Endothelial cell of umbilical vein (primary cell): ENCODE results near the gene B3GNT3. TPM values are rescaled to one million over a fixed set of nuclear protein-coding genes. Genes with fewer than 3 reads are reported as not detected.

ENCODE experiments used
- BruUV-seq: library from RNA; stranded (reverse); fragments of 400-500 nt; replicated peaks from 2 replicates; lab custom pipeline; 2021; lab: Mats Ljungman, UMichigan
- CTCF ChIA-PET: fragments of 300-600, 350-600 bp; sonication (Branson Sonifier 250); formaldehyde crosslinking; loops from one replicate; lab custom pipeline; 2021; ENCODE audit warnings: antibody characterized with exemption, inconsistent platforms; lab: Charles Lee
- POLR2A ChIA-PET: fragments of 300-600, 350-600 bp; sonication (Branson Sonifier 250); formaldehyde crosslinking; loops from one replicate; lab custom pipeline; 2021; ENCODE audit warnings: antibody characterized with exemption, inconsistent platforms; lab: Charles Lee
- DNase-seq: peaks from one replicate; pipeline ENCODE4 v3.0.0-alpha.2; 2011; ENCODE audit warnings: low read depth, low spot score
- FAIRE-seq: peaks from 2 replicates; lab custom pipeline; 2011; peaks lifted over from hg19 to GRCh38; lab: Jason Lieb, UNC
- H2AFZ ChIP-seq: 2 replicates; pipeline ENCODE4 v1.6.0; 2012; ENCODE audit warnings: low read depth, low read length, control low read depth, inconsistent platforms
- H3K27ac ChIP-seq: 2 replicates; pipeline ENCODE4 v1.5.1; 2011; ENCODE audit warnings: low read depth, mild to moderate bottlenecking, control low read depth, low read length, moderate library complexity; ENCODE audit not compliant: insufficient read depth
- H3K27me3 ChIP-seq, 2 experiments: 2 replicates each; pipeline versions ENCODE4 v1.6.0 to v1.6.1; 2011; ENCODE audit warnings: low read length in 2 of 2, mixed read lengths in 1 of 2; ENCODE audit not compliant: control insufficient read depth in 2 of 2, insufficient read depth in 2 of 2
- H3K36me3 ChIP-seq, 2 experiments: 2 replicates in 1 of 2; 3 replicates in 1 of 2; pipeline ENCODE4 v1.5.1; 2011; ENCODE audit warnings: low read length in 2 of 2, mild to moderate bottlenecking in 1 of 2, moderate library complexity in 1 of 2; ENCODE audit not compliant: control insufficient read depth in 2 of 2, insufficient read depth in 2 of 2; ENCODE audit errors: extremely low read depth in 1 of 2
- H3K4me1 ChIP-seq: 3 replicates; pipeline ENCODE4 v1.5.1; 2011; ENCODE audit warnings: mild to moderate bottlenecking, low read length; ENCODE audit not compliant: control insufficient read depth, insufficient read depth; ENCODE audit errors: extremely low read depth
- H3K4me2 ChIP-seq: 2 replicates; pipeline ENCODE4 v1.6.1; 2011; ENCODE audit warnings: low read length, control low read depth, mixed read lengths; ENCODE audit not compliant: insufficient read depth
- H3K4me3 ChIP-seq, 3 experiments: fragments of 200-600 bp in 1 of 3; sonication (generic), shearing (Covaris generic) in 1 of 3; replicated peaks in 1 of 3; 2 replicates each; pipeline ENCODE4 v1.5.1; 2011 to 2016; ENCODE audit warnings: control low read depth in 3 of 3, low read length in 3 of 3, mild to moderate bottlenecking in 2 of 3, inconsistent platforms in 1 of 3, low read depth in 1 of 3, moderate library complexity in 1 of 3; ENCODE audit not compliant: insufficient read depth in 1 of 3
- H3K79me2 ChIP-seq: 2 replicates; pipeline ENCODE4 v1.6.0; 2012; ENCODE audit warnings: low read length, inconsistent platforms; ENCODE audit not compliant: control insufficient read depth, insufficient read depth
- H3K9ac ChIP-seq: replicated peaks from 2 replicates; pipeline ENCODE3; 2011; ENCODE audit warnings: low read length, control low read depth; ENCODE audit not compliant: insufficient read depth; ENCODE audit errors: extremely low read depth
- H3K9me1 ChIP-seq: replicated peaks from 3 replicates; pipeline ENCODE4 v1.6.0; 2011; ENCODE audit warnings: mild to moderate bottlenecking, low read length; ENCODE audit not compliant: control insufficient read depth, insufficient read depth; ENCODE audit errors: extremely low read depth
- H3K9me3 ChIP-seq: replicated peaks from 2 replicates; pipeline ENCODE4 v1.5.1; 2012; ENCODE audit warnings: low read length, inconsistent platforms; ENCODE audit not compliant: control insufficient read depth, insufficient read depth
- H4K20me1 ChIP-seq: replicated peaks from 2 replicates; pipeline ENCODE3; 2011; ENCODE audit warnings: mild to moderate bottlenecking, low read length; ENCODE audit not compliant: control insufficient read depth, insufficient read depth; ENCODE audit errors: extremely low read depth
- CTCF ChIP-seq, 2 donors: IDR thresholded peaks; 1 replicate in 1 of 2; 2 replicates in 1 of 2; pipeline ENCODE4 v1.5.1; 2011; ENCODE audit warnings: low read length in 2 of 2, mild to moderate bottlenecking in 2 of 2, moderate library complexity in 2 of 2, control low read depth in 1 of 2, inconsistent platforms in 1 of 2, low read depth in 1 of 2; ENCODE audit not compliant: insufficient read depth in 1 of 2; ENCODE audit errors: extremely low read depth in 1 of 2
- EZH2 ChIP-seq: IDR thresholded peaks from 2 replicates; pipeline ENCODE4 v1.6.1; 2012; ENCODE audit warnings: borderline replicate concordance, low read depth, mild to moderate bottlenecking, moderate library complexity, low read length, inconsistent platforms; ENCODE audit not compliant: severe bottlenecking
- FOS ChIP-seq: IDR thresholded peaks from 2 replicates; pipeline ENCODE4 v1.6.1; 2011; ENCODE audit warnings: mild to moderate bottlenecking, low read length, moderate library complexity, borderline replicate concordance; ENCODE audit not compliant: insufficient read depth
- GATA2 ChIP-seq: IDR thresholded peaks from 2 replicates; pipeline ENCODE4 v1.7.0; 2011; ENCODE audit warnings: low read depth, mild to moderate bottlenecking, moderate library complexity, mixed read lengths, low read length; ENCODE audit not compliant: insufficient read length, insufficient read depth
- JUN ChIP-seq: IDR thresholded peaks from 2 replicates; pipeline ENCODE4 v1.6.1; 2011; ENCODE audit warnings: borderline replicate concordance, low read depth; ENCODE audit not compliant: insufficient read length, insufficient read depth
- MAX ChIP-seq: IDR thresholded peaks from 2 replicates; pipeline ENCODE4 v1.6.1; 2011; ENCODE audit not compliant: insufficient read depth, insufficient read length
- MYC ChIP-seq: IDR thresholded peaks from one replicate; pipeline ENCODE4 v1.6.1; 2011; ENCODE audit warnings: mild to moderate bottlenecking, low read depth, low read length
- POLR2A ChIP-seq: IDR thresholded peaks from 2 replicates; pipeline ENCODE4 v1.6.1; 2012; ENCODE audit warnings: low read depth, mild to moderate bottlenecking, control low read depth, low read length
- POLR2AphosphoS5 ChIP-seq: IDR thresholded peaks from 2 replicates; pipeline ENCODE4 v1.6.1; 2012; ENCODE audit warnings: low read depth, mild to moderate bottlenecking, control low read depth, low read length, moderate library complexity; ENCODE audit not compliant: insufficient read depth
- dilution Hi-C: fragments of 300-500 bp; cut with MboI; formaldehyde crosslinking; loops from one replicate; pipeline ENCODE4 v1.15.0; 2019; ENCODE audit warnings: low sequenced_read_pairs; ENCODE audit not compliant: extremely low pct_ligation_motif_present
- intact Hi-C: fragments of 100-400 bp; cut with micrococcal nuclease; formaldehyde crosslinking; loops from one replicate; pipeline ENCODE4 v1.10.0; 2022
- polyA plus RNA-seq, 4 experiments: library from polyadenylated mRNA; depleted of rRNA in 3 of 4; stranded (reverse) in 3 of 4; unstranded in 1 of 4; fragments of >200 nt; gene quantifications; 2 replicates each; pipeline versions ENCODE4 v1.2.1 to v1.2.3, GENCODE V29; 2011 to 2012; ENCODE audit warnings: missing spikeins in 1 of 4
- total RNA-seq: library from RNA; stranded (reverse); gene quantifications from 2 replicates; pipeline ENCODE4 v1.2.3, GENCODE V29; 2021

The B3GNT3 gene
- total and polyA plus RNA-seq, 2 donors (not counting 3 experiments of a cell fraction or from before 2014, with no cell fraction given): 0.10 TPM; not detected in 1

DNA sequence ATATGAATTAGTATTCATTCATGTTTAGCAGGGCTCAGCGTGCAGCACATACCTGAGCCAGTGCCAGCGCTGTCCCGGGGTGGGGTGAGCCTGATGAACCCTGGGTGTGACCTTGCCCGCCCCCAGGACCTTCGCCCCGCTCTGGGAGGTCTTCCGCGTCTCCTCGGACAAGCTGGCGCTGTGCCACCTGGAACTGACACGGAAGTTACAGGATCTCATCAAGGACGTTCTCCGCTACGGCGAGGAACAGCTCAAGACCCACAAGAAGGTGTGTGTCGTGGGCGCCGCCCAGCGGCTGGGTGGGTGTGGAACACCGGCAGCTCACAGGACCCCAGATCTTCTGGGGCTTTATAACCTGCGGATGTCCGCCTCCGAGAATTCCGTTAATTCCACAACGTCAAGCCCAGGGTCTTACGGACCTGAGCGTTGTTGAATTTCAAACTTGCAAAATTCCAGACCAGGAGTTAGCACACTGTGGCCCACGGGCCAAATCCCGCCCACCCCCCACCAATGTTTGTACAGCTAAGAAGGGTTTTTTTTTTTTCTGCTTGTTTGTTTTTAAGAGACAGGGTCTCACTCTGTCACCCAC, 28.3 kb upstream of the B3GNT3 start:
- FAIRE-seq (peak; percentile 85), DNase-seq (peak; percentile 73)
- dilution Hi-C loops (no loop called here), intact Hi-C loops (loop anchor here (1.0 to 2.0 kb wide), 2 partner anchors 62 to 160 kb away; no protein-coding TSS in a partner anchor)
- Histone ChIP-seq H3K4me3 (no peak overlapping the region), H3K4me2 (peak overlapping the region; percentile 13), H3K79me2 (no peaks in the 10 kb centered on the region), H3K4me1 (peaks cover 3% of the 10 kb centered on the region), H3K36me3 (no peaks in the 10 kb centered on the region), H3K27me3 (no peaks in the 10 kb centered on the region), H3K27ac (no peak overlapping the region), H2AFZ (peak overlapping the region; percentile 10), H3K9me3 (no peaks in the 10 kb centered on the region), H3K9ac (no peak overlapping the region), H4K20me1 (no peaks in the 10 kb centered on the region), H3K9me1 (no peaks in the 10 kb centered on the region)
- CTCF ChIA-PET: interaction anchor here (0.6 to 3.1 kb wide), 78 partner anchors 8 to 518 kb away, joined by 3 to 182 read pairs (median 5); partner anchors contain the start of genes B3GNT3, CCDC124, MAP1S and PGLS
- BruUV-seq: no TSS peak
- TF ChIP-seq CTCF (IDR thresholded peaks at IDR 0.05; ENCODE audit: extremely low read depth in 1 of 2, insufficient read depth in 1 of 2, low read depth in 1 of 2, low read length in 2 of 2) (peak; percentile 96 to 97), FOS (no peak)
- POLR2A ChIA-PET: interaction anchor here (0.6 to 0.8 kb wide), 4 partner anchors 27 to 361 kb away, joined by 3 to 7 read pairs (median 4); partner anchors contain the start of gene BST2

DNA sequence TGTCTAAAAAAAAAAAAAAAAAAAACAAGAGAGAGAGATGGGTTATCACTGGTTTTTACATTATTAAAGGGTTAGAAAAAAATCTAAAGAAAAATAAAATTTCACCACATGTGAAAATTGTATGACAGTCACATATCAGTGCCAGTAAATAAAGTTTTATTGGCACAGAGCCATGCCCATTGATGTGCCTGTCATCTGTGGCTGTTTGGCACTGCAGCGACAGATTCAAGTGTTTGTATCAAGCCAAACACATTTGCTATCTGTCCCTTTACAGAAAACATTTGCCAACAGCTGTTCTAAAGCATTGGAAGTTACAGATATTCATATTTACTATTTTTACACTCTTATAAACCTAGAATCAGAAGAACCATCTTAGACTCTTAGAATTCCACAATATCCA, 27.4 kb upstream of the B3GNT3 start:
- Histone ChIP-seq H2AFZ (no peak overlapping the region), H3K4me2 (no peak overlapping the region), H3K9ac (no peak overlapping the region), H3K4me1 (peaks cover 3% of the 10 kb centered on the region), H3K27me3 (no peaks in the 10 kb centered on the region), H3K27ac (no peak overlapping the region), H4K20me1 (no peaks in the 10 kb centered on the region), H3K9me3 (no peaks in the 10 kb centered on the region), H3K9me1 (no peaks in the 10 kb centered on the region), H3K79me2 (no peaks in the 10 kb centered on the region), H3K4me3 (no peak overlapping the region), H3K36me3 (no peaks in the 10 kb centered on the region)
- intact Hi-C loops (loop anchor here (2.0 kb wide), 1 partner anchor 161 kb away; no protein-coding TSS in a partner anchor), dilution Hi-C loops (no loop called here)
- TF ChIP-seq MYC (no peak), EZH2 (no peak), JUN (no peak), FOS (no peak), POLR2A (no peak), GATA2 (no peak), MAX (no peak), POLR2AphosphoS5 (no peak), CTCF (IDR thresholded peaks at IDR 0.05; ENCODE audit: extremely low read depth in 1 of 2, insufficient read depth in 1 of 2, low read depth in 1 of 2, low read length in 2 of 2) (no peak)
- DNase-seq: no peak
- no peak for FAIRE-seq
- BruUV-seq: no TSS peak
- CTCF ChIA-PET: interaction anchor here (0.6 to 3.1 kb wide), 24 partner anchors 9 to 519 kb away, joined by 3 to 182 read pairs (median 7); partner anchors contain the start of genes MAP1S, PGLS and RPL18A
- POLR2A ChIA-PET: interaction anchor here (0.6 kb wide), 1 partner anchor 164 kb away, joined by 3 read pairs; no protein-coding TSS in a partner anchor
